HEK293 (cell line): Measurements from ENCODE around the gene LARGE1.

Experiments
- CTCF ChIA-PET: fragments of 350-600 bp; formaldehyde crosslinking; extraction: SDS; loops from one replicate; lab custom pipeline; 2021; ENCODE audit warnings: antibody characterized with exemption; lab: Yijun Ruan, JAX
- POLR2A ChIA-PET: fragments of 300-600 bp; formaldehyde crosslinking; extraction: SDS; loops from one replicate; lab custom pipeline; 2020; ENCODE audit warnings: antibody characterized with exemption, inconsistent platforms; lab: Yijun Ruan, JAX
- H3K27ac ChIP-seq: fragments of 200-500 bp; sonication (Bioruptor generic); 2 replicates; pipeline ENCODE4 v1.5.1; 2014; ENCODE audit warnings: low read depth, low read length, control low read depth, inconsistent platforms; ENCODE audit errors: extremely low read depth
- H3K36me3 ChIP-seq, 2 experiments: fragments of 200-500 bp in 1 of 2; sonication (Bioruptor generic) in 1 of 2; 1 replicate in 1 of 2; 2 replicates in 1 of 2; pipeline ENCODE4 v1.5.1; 2014 to 2017; ENCODE audit warnings: inconsistent platforms in 2 of 2, low read length in 2 of 2; ENCODE audit not compliant: control insufficient read depth in 2 of 2, insufficient read depth in 1 of 2
- H3K4me1 ChIP-seq: fragments of 200-500 bp; sonication (Bioruptor generic); 2 replicates; pipeline ENCODE4 v1.5.1; 2014; ENCODE audit warnings: mild to moderate bottlenecking, low read length, inconsistent platforms; ENCODE audit not compliant: control insufficient read depth, insufficient read depth
- H3K4me3 ChIP-seq: 2 replicates; pipeline ENCODE4 v1.5.1; 2011; ENCODE audit warnings: low read depth, mild to moderate bottlenecking, control low read depth, low read length, moderate library complexity
- H3K9me3 ChIP-seq: fragments of 200-500 bp; sonication (Bioruptor generic); 2 replicates; pipeline ENCODE4 v1.5.1; 2014; ENCODE audit warnings: low read depth, low read length, inconsistent platforms; ENCODE audit not compliant: control insufficient read depth, insufficient read depth
- BCL11B ChIP-seq: fragments of 450-650 bp; formaldehyde crosslinking; IDR thresholded peaks from 2 replicates; pipeline ENCODE4 v1.5.1; 2016; ENCODE audit warnings: low read depth, missing biosample characterization, missing genetic modification characterization
- CTCF ChIP-seq: fragments of 450-650 bp; formaldehyde crosslinking; IDR thresholded peaks from 2 replicates; pipeline ENCODE4 v1.5.1; 2016; ENCODE audit warnings: missing biosample characterization, missing genetic modification characterization
- HOXC10 ChIP-seq: sonication (generic); formaldehyde crosslinking; IDR thresholded peaks from 2 replicates; pipeline ENCODE4 v1.8.1; 2023; ENCODE audit warnings: mild to moderate bottlenecking, missing genetic modification reagents
- INSM2 ChIP-seq: fragments of 450-650 bp; formaldehyde crosslinking; IDR thresholded peaks from 2 replicates; pipeline ENCODE4 v1.5.1; 2016; ENCODE audit warnings: missing biosample characterization, missing genetic modification characterization
- KLF1 ChIP-seq: fragments of 450-650 bp; formaldehyde crosslinking; IDR thresholded peaks from 2 replicates; pipeline ENCODE4 v1.5.1; 2016; ENCODE audit warnings: missing biosample characterization, missing genetic modification characterization
- MEIS1 ChIP-seq: sonication (generic); formaldehyde crosslinking; IDR thresholded peaks from 2 replicates; pipeline ENCODE4 v1.8.1; 2022; ENCODE audit warnings: missing genetic modification reagents, mild to moderate bottlenecking, borderline replicate concordance
- OSR2 ChIP-seq: fragments of 450-650 bp; formaldehyde crosslinking; IDR thresholded peaks from 2 replicates; pipeline ENCODE4 v1.5.1; 2016; ENCODE audit warnings: missing biosample characterization, missing genetic modification characterization
- SETDB1 ChIP-seq: IDR thresholded peaks from one replicate; pipeline ENCODE4 v1.6.1; 2017; ENCODE audit warnings: mild to moderate bottlenecking, low read length, moderate library complexity, mixed read lengths; ENCODE audit not compliant: insufficient read length
- ZBTB1 ChIP-seq: fragments of 450-650 bp; formaldehyde crosslinking; IDR thresholded peaks from 2 replicates; pipeline ENCODE4 v1.5.1; 2016; ENCODE audit warnings: missing biosample characterization, missing genetic modification characterization
- ZFP41 ChIP-seq: fragments of 450-650 bp; formaldehyde crosslinking; IDR thresholded peaks from 2 replicates; pipeline ENCODE4 v1.5.1; 2016; ENCODE audit warnings: missing biosample characterization, missing genetic modification characterization, borderline replicate concordance
- ZNF155 ChIP-seq: fragments of 450-650 bp; formaldehyde crosslinking; IDR thresholded peaks from 2 replicates; pipeline ENCODE4 v1.5.1; 2016; ENCODE audit warnings: missing biosample characterization, missing genetic modification characterization
- ZNF341 ChIP-seq: fragments of 450-650 bp; formaldehyde crosslinking; IDR thresholded peaks from 2 replicates; pipeline ENCODE4; 2016; ENCODE audit warnings: low read depth, missing biosample characterization, missing genetic modification characterization
- ZNF350 ChIP-seq: fragments of 450-650 bp; formaldehyde crosslinking; IDR thresholded peaks from 2 replicates; pipeline ENCODE4 v1.5.0; 2017; ENCODE audit warnings: missing biosample characterization, mild to moderate bottlenecking, missing genetic modification characterization
- ZNF398 ChIP-seq: fragments of 450-650 bp; formaldehyde crosslinking; IDR thresholded peaks from 2 replicates; pipeline ENCODE4 v1.5.1; 2017; ENCODE audit warnings: missing biosample characterization, missing genetic modification characterization
- ZNF501 ChIP-seq: fragments of 450-650 bp; formaldehyde crosslinking; IDR thresholded peaks from 2 replicates; pipeline ENCODE4 v1.5.1; 2016; ENCODE audit warnings: missing biosample characterization, missing genetic modification characterization
- ZNF677 ChIP-seq: fragments of 450-650 bp; IDR thresholded peaks from 2 replicates; pipeline ENCODE4 v1.5.0; 2018; ENCODE audit warnings: missing biosample characterization, mild to moderate bottlenecking, missing genetic modification characterization, moderate library complexity
- ZNF776 ChIP-seq: fragments of 450-650 bp; formaldehyde crosslinking; IDR thresholded peaks from 2 replicates; pipeline ENCODE4 v1.5.0; 2017; ENCODE audit warnings: missing biosample characterization, missing genetic modification characterization, borderline replicate concordance

LARGE1 gene

GRCh38 chr22:33688903-33689302 lies 231.4 kb downstream of the LARGE1 start:
- H3K36me3 ChIP-seq: no peaks in the 10 kb centered on the region
- H3K9me3 ChIP-seq: no peaks in the 10 kb centered on the region
- H3K4me3 ChIP-seq: no peak overlapping the region
- H3K27ac ChIP-seq: no peak overlapping the region
- no peaks in the 10 kb centered on the region for H3K4me1 ChIP-seq
- no peak for TF ChIP-seq KLF1 (tag by site-specific recombination)
- peak; percentile 42 for TF ChIP-seq ZNF398 (tag by site-specific recombination)
- POLR2A ChIA-PET: no interaction called here
- CTCF ChIA-PET: no interaction called here

- H3K4me3 ChIP-seq: no peak overlapping the region
- H3K27ac ChIP-seq: no peak overlapping the region
- no peaks in the 10 kb centered on the region for H3K36me3 ChIP-seq
- ChIA-PET POLR2A (no interaction called here), CTCF (no interaction called here)
- TF ChIP-seq BCL11B (no peak), ZNF776 (no peak)
- TF ChIP-seq, all 188 proteins: peak for 0
- no peaks in the 10 kb centered on the region for H3K9me3 ChIP-seq
- no peaks in the 10 kb centered on the region for H3K4me1 ChIP-seq
Observed at GRCh38 chr22:33687464-33687863, 232.8 kb downstream of the LARGE1 start.

- POLR2A ChIA-PET: no interaction called here
Observed at GRCh38 chr22:33684087-33684486, 236.2 kb downstream of the LARGE1 start.

More at GRCh38 chr22:33684087-33684486, 236.2 kb downstream of the LARGE1 start:
- no peaks in the 10 kb centered on the region for H3K36me3 ChIP-seq
- CTCF ChIA-PET: interaction anchor here (0.6 kb wide), 1 partner anchor 150 kb away, joined by 3 read pairs; no protein-coding TSS in a partner anchor
- no peaks in the 10 kb centered on the region for H3K9me3 ChIP-seq
- H3K4me1 ChIP-seq: no peaks in the 10 kb centered on the region
- H3K4me3 ChIP-seq: no peak overlapping the region
- TF ChIP-seq ZNF677: no peak
- TF ChIP-seq SETDB1: no peak
- no peak for TF ChIP-seq MEIS1 (CRISPR knock-in tag)
- no peak for TF ChIP-seq ZNF350
- TF ChIP-seq INSM2 (tag by site-specific recombination): no peak
- TF ChIP-seq ZFP41: no peak
- no peak for TF ChIP-seq OSR2 (tag by site-specific recombination)
- TF ChIP-seq ZNF341 (tag by site-specific recombination): no peak
- TF ChIP-seq CTCF (tag by site-specific recombination): no peak
- no peak for TF ChIP-seq HOXC10 (CRISPR knock-in tag)
- no peak for TF ChIP-seq ZBTB1
- no peak for TF ChIP-seq ZNF501 (tag by site-specific recombination)
- no peak for TF ChIP-seq ZNF155 (tag by site-specific recombination)
- H3K27ac ChIP-seq: no peak overlapping the region
